Heart left ventricle (tissue), 16 donors: Measurements from ENCODE around the gene PAWR. TPM values are rescaled to one million over a fixed set of nuclear protein-coding genes. Genes with fewer than 3 reads are reported as not detected.

Experiments
- ATAC-seq, 4 donors: fragments of 200-7000 bp; cut with Tn5 transposase; one replicate each; pipeline ENCODE4 v1.9.1; 2020 to 2022; ENCODE audit warnings: moderate library complexity in 4 of 4, mild to moderate bottlenecking in 3 of 4, moderate number of reproducible peaks in 1 of 4
- DNase-seq, 5 donors: peaks; one replicate each; pipeline ENCODE4 v3.0.0-alpha.2; 2020
- H3K27ac ChIP-seq, 12 donors: fragments of 200-600 bp; sonication (generic) in 4 of 12; one replicate each; pipeline versions ENCODE4 v1.5.0 to v1.8.0; 2016 to 2022; ENCODE audit warnings: mild to moderate bottlenecking in 2 of 12
- H3K27me3 ChIP-seq, 9 donors: fragments of 200-600 bp; sonication (generic) in 2 of 9; one replicate each; pipeline versions ENCODE4 v1.5.1 to v1.8.0; 2016 to 2022; ENCODE audit warnings: mild to moderate bottlenecking in 3 of 9
- H3K36me3 ChIP-seq, 9 donors: fragments of 200-600 bp; sonication (generic) in 2 of 9; one replicate each; pipeline versions ENCODE4 v1.5.0 to v1.8.0; 2018 to 2022; ENCODE audit warnings: mild to moderate bottlenecking in 2 of 9
- H3K4me1 ChIP-seq, 12 donors: fragments of 200-600 bp; sonication (generic) in 4 of 12; one replicate each; pipeline versions ENCODE4 v1.5.0 to v1.8.0; 2016 to 2022; ENCODE audit warnings: mild to moderate bottlenecking in 3 of 12
- H3K4me3 ChIP-seq, 12 donors: fragments of 200-600 bp; sonication (generic) in 4 of 12; one replicate each; pipeline versions ENCODE4 v1.5.0 to v1.8.0; 2017 to 2022; ENCODE audit warnings: mild to moderate bottlenecking in 9 of 12, moderate library complexity in 4 of 12
- H3K9me3 ChIP-seq, 12 donors: fragments of 200-600 bp; sonication (generic) in 4 of 12; one replicate each; pipeline versions ENCODE4 v1.5.0 to v1.8.0; 2016 to 2022; ENCODE audit warnings: mild to moderate bottlenecking in 1 of 12
- POLR2A ChIP-seq, 2 donors: fragments of 450-650 bp; IDR thresholded peaks; one replicate each; pipeline ENCODE4 v1.6.1; 2017; ENCODE audit warnings: antibody characterized with exemption in 2 of 2, mild to moderate bottlenecking in 2 of 2, moderate library complexity in 2 of 2
- WGBS, 4 donors: extraction: QIAGEN DNeasy Blood & Tissue Kit in 2 of 4; methylation state at CpG; one replicate each; pipeline versions ENCODE4 v1.1.5 to v1.1.7; 2013 to 2018; 5-methylcytosine and 5-hydroxymethylcytosine counted together
- intact Hi-C, 10 donors: fragments of 100-400 bp; cut with DNase I; formaldehyde crosslinking; loops; one replicate each; pipeline versions ENCODE4 v1.11.1 to v1.14.2; 2022
- polyA plus RNA-seq, 2 donors: library from polyadenylated mRNA; stranded (reverse); fragments of 200-250 nt; gene quantifications; one replicate each; pipeline ENCODE4 v1.2.3, GENCODE V29; 2013
- total RNA-seq, 9 donors: library from RNA; depleted of rRNA in 2 of 9; stranded (reverse); fragments of >200 nt in 2 of 9; fragmentation: NEBNext Ultra II Directional in 3 of 9; extraction: Animal tissue kit (Norgen Biotek cat#: 25700) in 3 of 9; gene quantifications; one replicate each; pipeline versions ENCODE4 v1.1.0 to v1.2.4, GENCODE V29; 2016 to 2023
- TF ChIP-seq, protein P1 (sequence below), 12 donors: fragments of 200-600 bp; sonication (generic) in 4 of 12; IDR thresholded peaks; one replicate each; pipeline versions ENCODE4 v1.5.0 to v1.8.0; 2018 to 2022; ENCODE audit warnings: antibody characterized with exemption in 12 of 12, mild to moderate bottlenecking in 5 of 12
- donor health status: ischemic (EF 13 %, LVEDD 7.1; RV severe dilation, severe dysfunction).
- donor health status: healthy with polysubstance abuse.
- donor health status: DM: no; HTN: yes; CAD: no.
- donor health status: DM: no; HTN: no; CAD: no.
- donor health status: ischemic (EF 25% LVEDD 6.9; RV normal size, moderate dysfunction).
- donor health status: ischemic (EF 25% LVEDD 5.7; RV mildly dilated, moderate dysfunction).
- donor health status: healthy.
- donor health status: DM: yes; HTN: yes; CAD: no.
- donor health status: ischemic (EF 35%, LVEDD 5.7; RV mildly dilated, moderate dysfunction).
- donor health status: nonischemic (EF 11% LVEDD 7.7; RV severe dilation, severe dysfunction).
- donor health status: DM: yes; HTN: yes; CAD: no.
- donor health status: PGD.
- donor health status: ischemic (EF 29% LVEDD 5.4; RV normal size, mild dysfunction).
- donor health status: nonischemic (EF 23%, LVEDD 6.1; RV moderate dilation, normal function).

The PAWR gene
- total and polyA plus RNA-seq, 11 donors = 4.8 to 29.0 (median 11.0) TPM

- H3K27me3 ChIP-seq = no peaks in the 10 kb centered on the region
- H3K4me1 ChIP-seq = peaks cover 0 to 5% (median 0%) of the 10 kb centered on the region in 12 donors
- intact Hi-C loops = loop anchor here in 1 of 10 donors (10.0 kb wide), 1 partner anchor 252 kb away; the partner anchor contains the start of gene PPP1R12A
- DNase-seq (no peak), ATAC-seq (no peak)
- TF ChIP-seq, protein P1, sequence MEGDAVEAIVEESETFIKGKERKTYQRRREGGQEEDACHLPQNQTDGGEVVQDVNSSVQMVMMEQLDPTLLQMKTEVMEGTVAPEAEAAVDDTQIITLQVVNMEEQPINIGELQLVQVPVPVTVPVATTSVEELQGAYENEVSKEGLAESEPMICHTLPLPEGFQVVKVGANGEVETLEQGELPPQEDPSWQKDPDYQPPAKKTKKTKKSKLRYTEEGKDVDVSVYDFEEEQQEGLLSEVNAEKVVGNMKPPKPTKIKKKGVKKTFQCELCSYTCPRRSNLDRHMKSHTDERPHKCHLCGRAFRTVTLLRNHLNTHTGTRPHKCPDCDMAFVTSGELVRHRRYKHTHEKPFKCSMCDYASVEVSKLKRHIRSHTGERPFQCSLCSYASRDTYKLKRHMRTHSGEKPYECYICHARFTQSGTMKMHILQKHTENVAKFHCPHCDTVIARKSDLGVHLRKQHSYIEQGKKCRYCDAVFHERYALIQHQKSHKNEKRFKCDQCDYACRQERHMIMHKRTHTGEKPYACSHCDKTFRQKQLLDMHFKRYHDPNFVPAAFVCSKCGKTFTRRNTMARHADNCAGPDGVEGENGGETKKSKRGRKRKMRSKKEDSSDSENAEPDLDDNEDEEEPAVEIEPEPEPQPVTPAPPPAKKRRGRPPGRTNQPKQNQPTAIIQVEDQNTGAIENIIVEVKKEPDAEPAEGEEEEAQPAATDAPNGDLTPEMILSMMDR (IDR thresholded peaks at IDR 0.05) = no peak
- TF ChIP-seq POLR2A (IDR thresholded peaks at IDR 0.05) = no peak
- H3K4me3 ChIP-seq = no peak overlapping the region
- whole genome bisulfite sequencing, 4 donors = 65 to 91% (median 78%) methylated on average over 1 of the region's 1 CpG
- no peak overlapping the region for H3K27ac ChIP-seq
- H3K36me3 ChIP-seq = no peaks in the 10 kb centered on the region
- no peaks in the 10 kb centered on the region for H3K9me3 ChIP-seq
These were observed 8.2 kb downstream of the PAWR start for GRCh38 chr12:79682593-79682992.

GRCh38 chr12:79681008-79681590, 9.7 kb downstream of the PAWR start:
- WGBS, 4 donors = 81 to 89% (median 82%) methylated on average over 2 of the region's 2 CpGs
- TF ChIP-seq, protein P1 (IDR thresholded peaks at IDR 0.05) = no peak
- TF ChIP-seq POLR2A (IDR thresholded peaks at IDR 0.05) = no peak
- intact Hi-C loops = loop anchor here in 1 of 10 donors (10.0 kb wide), 1 partner anchor 254 kb away; the partner anchor contains the start of gene PPP1R12A
- ATAC-seq (no peak), DNase-seq (no peak)
- no peaks in the 10 kb centered on the region for H3K9me3 ChIP-seq
- H3K27me3 ChIP-seq = no peaks in the 10 kb centered on the region
- H3K4me1 ChIP-seq = peaks cover 0 to 5% (median 0%) of the 10 kb centered on the region in 12 donors
- no peak overlapping the region for H3K4me3 ChIP-seq
- no peaks in the 10 kb centered on the region for H3K36me3 ChIP-seq
- H3K27ac ChIP-seq = no peak overlapping the region

GRCh38 chr12:79680051-79680450, 10.7 kb downstream of the PAWR start:
- H3K4me1 ChIP-seq = peaks cover 0 to 5% (median 0%) of the 10 kb centered on the region in 12 donors

GRCh38 chr12:79678306-79678705, 12.5 kb downstream of the PAWR start:
- Histone ChIP-seq H3K4me1 (peaks cover 0 to 5% (median 0%) of the 10 kb centered on the region in 12 donors), H3K27ac (no peak overlapping the region), H3K27me3 (no peaks in the 10 kb centered on the region), H3K4me3 (no peak overlapping the region), H3K36me3 (no peaks in the 10 kb centered on the region), H3K9me3 (peaks cover 0 to 4% (median 0%) of the 10 kb centered on the region in 12 donors)
- DNase-seq = no peak
- no peak for ATAC-seq
- TF ChIP-seq POLR2A (IDR thresholded peaks at IDR 0.05) = no peak
- TF ChIP-seq, protein P1 (IDR thresholded peaks at IDR 0.05) = no peak
- intact Hi-C loops = no loop called here

More at GRCh38 chr12:79680051-79680450, 10.7 kb downstream of the PAWR start:
- H3K27me3 ChIP-seq = no peaks in the 10 kb centered on the region
- ATAC-seq (no peak), DNase-seq (no peak)
- H3K4me3 ChIP-seq = no peak overlapping the region
- intact Hi-C loops = loop anchor here in 1 of 10 donors (10.0 kb wide), 1 partner anchor 255 kb away; the partner anchor contains the start of gene PPP1R12A
- 88 to 94% (median 92%) methylated on average over 4 of the region's 4 CpGs for WGBS, 4 donors
- no peaks in the 10 kb centered on the region for H3K9me3 ChIP-seq
- H3K36me3 ChIP-seq = no peaks in the 10 kb centered on the region
- TF ChIP-seq, protein P1 (IDR thresholded peaks at IDR 0.05) = no peak
- no peak for TF ChIP-seq POLR2A (IDR thresholded peaks at IDR 0.05)
- H3K27ac ChIP-seq = no peak overlapping the region
